ENCODE measurements around the gene ATP1B1.

GRCh38 chr1:169100208-169100607 lies 6.3 kb upstream of the ATP1B1 start:
- TF ChIP-seq, protein P1, sequence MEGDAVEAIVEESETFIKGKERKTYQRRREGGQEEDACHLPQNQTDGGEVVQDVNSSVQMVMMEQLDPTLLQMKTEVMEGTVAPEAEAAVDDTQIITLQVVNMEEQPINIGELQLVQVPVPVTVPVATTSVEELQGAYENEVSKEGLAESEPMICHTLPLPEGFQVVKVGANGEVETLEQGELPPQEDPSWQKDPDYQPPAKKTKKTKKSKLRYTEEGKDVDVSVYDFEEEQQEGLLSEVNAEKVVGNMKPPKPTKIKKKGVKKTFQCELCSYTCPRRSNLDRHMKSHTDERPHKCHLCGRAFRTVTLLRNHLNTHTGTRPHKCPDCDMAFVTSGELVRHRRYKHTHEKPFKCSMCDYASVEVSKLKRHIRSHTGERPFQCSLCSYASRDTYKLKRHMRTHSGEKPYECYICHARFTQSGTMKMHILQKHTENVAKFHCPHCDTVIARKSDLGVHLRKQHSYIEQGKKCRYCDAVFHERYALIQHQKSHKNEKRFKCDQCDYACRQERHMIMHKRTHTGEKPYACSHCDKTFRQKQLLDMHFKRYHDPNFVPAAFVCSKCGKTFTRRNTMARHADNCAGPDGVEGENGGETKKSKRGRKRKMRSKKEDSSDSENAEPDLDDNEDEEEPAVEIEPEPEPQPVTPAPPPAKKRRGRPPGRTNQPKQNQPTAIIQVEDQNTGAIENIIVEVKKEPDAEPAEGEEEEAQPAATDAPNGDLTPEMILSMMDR (IDR thresholded peaks at IDR 0.05), result no peak
- TF ChIP-seq POLR2A (IDR thresholded peaks at IDR 0.05), result no peak

Data from heart left ventricle (tissue), 13 donors.